Astrocyte (in vitro differentiated cells and primary cell): ENCODE results near the gene PARP14. TPM values are rescaled to one million over a fixed set of nuclear protein-coding genes. Genes with fewer than 3 reads are reported as not detected.

ENCODE experiments used
- DNase-seq: peaks from one replicate; pipeline ENCODE4 v3.0.0-alpha.2; 2010; ENCODE audit warnings: low read depth
- FAIRE-seq: peaks from 2 replicates; lab custom pipeline; 2011; peaks lifted over from hg19 to GRCh38; lab: Jason Lieb, UNC
- H2AFZ ChIP-seq: 2 replicates; pipeline ENCODE4 v1.6.0; 2012; ENCODE audit warnings: low read depth, low read length, inconsistent platforms
- H3K27ac ChIP-seq: 2 replicates; pipeline ENCODE4 v1.5.1; 2011; ENCODE audit warnings: low read depth, low read length, inconsistent platforms
- H3K27me3 ChIP-seq: 2 replicates; pipeline ENCODE4 v1.6.0; 2011; ENCODE audit warnings: low read length, inconsistent platforms; ENCODE audit not compliant: insufficient read depth
- H3K36me3 ChIP-seq: 2 replicates; pipeline ENCODE4 v1.5.1; 2011; ENCODE audit warnings: low read length, inconsistent platforms; ENCODE audit not compliant: insufficient read depth
- H3K4me1 ChIP-seq: 2 replicates; pipeline ENCODE4 v1.5.1; 2011; ENCODE audit warnings: low read length, inconsistent platforms; ENCODE audit not compliant: insufficient read depth
- H3K4me2 ChIP-seq: 2 replicates; pipeline ENCODE4 v1.6.0; 2012; ENCODE audit warnings: low read length, inconsistent platforms
- H3K4me3 ChIP-seq: 2 replicates; pipeline ENCODE4 v1.5.1; 2011; ENCODE audit warnings: low read depth, mild to moderate bottlenecking, low read length, inconsistent platforms; ENCODE audit not compliant: insufficient read depth
- H3K79me2 ChIP-seq: 2 replicates; pipeline ENCODE4 v1.6.0; 2012; ENCODE audit warnings: mild to moderate bottlenecking, low read length, inconsistent platforms; ENCODE audit not compliant: insufficient read depth
- H3K9ac ChIP-seq: 2 replicates; pipeline ENCODE4 v1.6.0; 2012; ENCODE audit warnings: mild to moderate bottlenecking, low read length, inconsistent platforms
- H3K9me3 ChIP-seq: 2 replicates; pipeline ENCODE4 v1.5.1; 2012; ENCODE audit warnings: low read depth, mild to moderate bottlenecking, low read length, inconsistent platforms; ENCODE audit not compliant: insufficient read depth
- H4K20me1 ChIP-seq: 2 replicates; pipeline ENCODE4 v1.6.0; 2012; ENCODE audit warnings: low read length, inconsistent platforms; ENCODE audit not compliant: insufficient read depth
- H3K27ac Mint-ChIP-seq: one replicate; pipeline ENCODE4 v1.8.0; 2021; ENCODE audit warnings: mild to moderate bottlenecking, mixed read lengths; ENCODE audit not compliant: unreplicated experiment
- H3K27me3 Mint-ChIP-seq: one replicate; pipeline ENCODE4 v1.8.0; 2021; ENCODE audit warnings: low read depth, mixed read lengths; ENCODE audit not compliant: unreplicated experiment
- H3K36me3 Mint-ChIP-seq: one replicate; pipeline ENCODE4 v1.8.0; 2021; ENCODE audit warnings: low read depth, mixed read lengths; ENCODE audit not compliant: unreplicated experiment
- H3K4me1 Mint-ChIP-seq: one replicate; pipeline ENCODE4 v1.8.0; 2021; ENCODE audit warnings: low read depth, mixed read lengths; ENCODE audit not compliant: unreplicated experiment
- H3K4me3 Mint-ChIP-seq: one replicate; pipeline ENCODE4 v1.8.0; 2021; ENCODE audit warnings: mild to moderate bottlenecking, moderate library complexity, mixed read lengths; ENCODE audit not compliant: unreplicated experiment
- H3K9me3 Mint-ChIP-seq: one replicate; pipeline ENCODE4 v1.8.0; 2021; ENCODE audit warnings: mild to moderate bottlenecking, mixed read lengths; ENCODE audit not compliant: unreplicated experiment
- EZH2 ChIP-seq: IDR thresholded peaks from 2 replicates; pipeline ENCODE4 v1.6.1; 2012; ENCODE audit warnings: mild to moderate bottlenecking, low read length, inconsistent platforms; ENCODE audit not compliant: insufficient read depth
- total RNA-seq: library from RNA; stranded (reverse); gene quantifications from 2 replicates; pipeline ENCODE4 v1.2.1, GENCODE V29; 2021
- TF ChIP-seq, protein P1 (sequence below): IDR thresholded peaks from 2 replicates; pipeline ENCODE4 v1.5.1; 2011; ENCODE audit warnings: low read depth, mild to moderate bottlenecking, inconsistent platforms, low read length, moderate library complexity; ENCODE audit not compliant: insufficient read depth

The PARP14 gene
- total RNA-seq, 1 donor from 2014 or later = 148 TPM

GRCh38 chr3:122739172-122739571 lies 58.5 kb downstream of the PARP14 start:
- no peak for FAIRE-seq
- Mint-ChIP-seq H3K27ac (no peak overlapping the region), H3K9me3 (peaks cover 3% of the 10 kb centered on the region)

DNA sequence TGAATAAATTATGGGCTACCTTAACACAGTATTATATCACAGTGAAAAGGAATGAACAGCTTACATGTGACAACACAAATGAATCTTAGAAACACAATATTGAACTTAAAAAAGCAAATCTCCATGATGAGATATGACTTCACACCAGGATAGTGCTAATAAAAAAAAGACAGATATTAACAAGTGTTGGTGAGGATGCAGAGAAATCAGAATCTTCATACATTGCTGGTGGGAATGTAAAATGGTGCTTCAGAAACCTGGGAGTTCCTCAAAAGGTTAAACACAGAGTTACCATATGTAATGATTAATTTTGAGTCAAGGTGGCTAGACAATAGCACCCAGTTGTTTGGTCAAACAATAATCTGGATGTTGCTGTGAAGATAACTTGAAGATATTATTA lies 61.6 kb downstream of the PARP14 start:
- Histone ChIP-seq H3K9ac (no peak overlapping the region), H3K4me1 (no peaks in the 10 kb centered on the region), H3K36me3 (peaks cover 9% of the 10 kb centered on the region), H2AFZ (no peak overlapping the region), H3K4me3 (no peak overlapping the region), H3K9me3 (no peaks in the 10 kb centered on the region), H4K20me1 (no peaks in the 10 kb centered on the region), H3K27me3 (no peaks in the 10 kb centered on the region), H3K27ac (no peak overlapping the region), H3K4me2 (no peak overlapping the region), H3K79me2 (no peaks in the 10 kb centered on the region)
- H3K27me3 Mint-ChIP-seq = no peaks in the 10 kb centered on the region
- peaks cover 14% of the 10 kb centered on the region for H3K36me3 Mint-ChIP-seq
- H3K27ac Mint-ChIP-seq = no peak overlapping the region
- H3K4me3 Mint-ChIP-seq = no peak overlapping the region
- TF ChIP-seq, protein P1, sequence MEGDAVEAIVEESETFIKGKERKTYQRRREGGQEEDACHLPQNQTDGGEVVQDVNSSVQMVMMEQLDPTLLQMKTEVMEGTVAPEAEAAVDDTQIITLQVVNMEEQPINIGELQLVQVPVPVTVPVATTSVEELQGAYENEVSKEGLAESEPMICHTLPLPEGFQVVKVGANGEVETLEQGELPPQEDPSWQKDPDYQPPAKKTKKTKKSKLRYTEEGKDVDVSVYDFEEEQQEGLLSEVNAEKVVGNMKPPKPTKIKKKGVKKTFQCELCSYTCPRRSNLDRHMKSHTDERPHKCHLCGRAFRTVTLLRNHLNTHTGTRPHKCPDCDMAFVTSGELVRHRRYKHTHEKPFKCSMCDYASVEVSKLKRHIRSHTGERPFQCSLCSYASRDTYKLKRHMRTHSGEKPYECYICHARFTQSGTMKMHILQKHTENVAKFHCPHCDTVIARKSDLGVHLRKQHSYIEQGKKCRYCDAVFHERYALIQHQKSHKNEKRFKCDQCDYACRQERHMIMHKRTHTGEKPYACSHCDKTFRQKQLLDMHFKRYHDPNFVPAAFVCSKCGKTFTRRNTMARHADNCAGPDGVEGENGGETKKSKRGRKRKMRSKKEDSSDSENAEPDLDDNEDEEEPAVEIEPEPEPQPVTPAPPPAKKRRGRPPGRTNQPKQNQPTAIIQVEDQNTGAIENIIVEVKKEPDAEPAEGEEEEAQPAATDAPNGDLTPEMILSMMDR = no peak
- TF ChIP-seq EZH2 = no peak
- peaks cover 7% of the 10 kb centered on the region for H3K4me1 Mint-ChIP-seq
- no peak for FAIRE-seq
- no peak for DNase-seq
- H3K9me3 Mint-ChIP-seq = no peaks in the 10 kb centered on the region

More at GRCh38 chr3:122739172-122739571, 58.5 kb downstream of the PARP14 start:
- H3K9me3 ChIP-seq = no peaks in the 10 kb centered on the region
- no peak overlapping the region for H3K4me3 Mint-ChIP-seq
- no peaks in the 10 kb centered on the region for H3K4me1 Mint-ChIP-seq
- no peaks in the 10 kb centered on the region for H3K4me1 ChIP-seq
- no peaks in the 10 kb centered on the region for H3K27me3 Mint-ChIP-seq
- no peaks in the 10 kb centered on the region for H3K79me2 ChIP-seq
- H3K27ac ChIP-seq = no peak overlapping the region
- H3K36me3 ChIP-seq = peaks cover 9% of the 10 kb centered on the region
- no peaks in the 10 kb centered on the region for H3K27me3 ChIP-seq
- H3K36me3 Mint-ChIP-seq = peaks cover 11% of the 10 kb centered on the region
- no peak for DNase-seq
- H2AFZ ChIP-seq = no peak overlapping the region
- no peaks in the 10 kb centered on the region for H4K20me1 ChIP-seq
- TF ChIP-seq EZH2 = no peak
- TF ChIP-seq, protein P1 = no peak
- H3K9ac ChIP-seq = no peak overlapping the region
- H3K4me2 ChIP-seq = no peak overlapping the region
- no peak overlapping the region for H3K4me3 ChIP-seq

GRCh38 chr3:122743581-122744120 lies 63.0 kb downstream of the PARP14 start:
- TF ChIP-seq EZH2 = no peak
- TF ChIP-seq, protein P1 = no peak
- Histone ChIP-seq H2AFZ (no peak overlapping the region), H3K9ac (no peak overlapping the region), H3K27ac (no peak overlapping the region), H3K36me3 (peaks cover 9% of the 10 kb centered on the region), H3K27me3 (no peaks in the 10 kb centered on the region), H3K4me3 (no peak overlapping the region), H3K79me2 (no peaks in the 10 kb centered on the region), H4K20me1 (no peaks in the 10 kb centered on the region), H3K4me2 (no peak overlapping the region), H3K9me3 (no peaks in the 10 kb centered on the region), H3K4me1 (no peaks in the 10 kb centered on the region)
- no peaks in the 10 kb centered on the region for H3K27me3 Mint-ChIP-seq
- no peak overlapping the region for H3K4me3 Mint-ChIP-seq
- FAIRE-seq (no peak), DNase-seq (no peak)
- H3K4me1 Mint-ChIP-seq = peaks cover 7% of the 10 kb centered on the region
- no peaks in the 10 kb centered on the region for H3K9me3 Mint-ChIP-seq
- peaks cover 14% of the 10 kb centered on the region for H3K36me3 Mint-ChIP-seq
- no peak overlapping the region for H3K27ac Mint-ChIP-seq
